Peyer's patch (tissue), 4 donors: Measurements from ENCODE around the gene PTPN14.

Source experiments
- POLR2A ChIP-seq, 2 donors: fragments of 450-650 bp; IDR thresholded peaks; one replicate each; pipeline ENCODE4 v1.5.1; 2017; ENCODE audit warnings: antibody characterized with exemption in 2 of 2, mild to moderate bottlenecking in 2 of 2, moderate library complexity in 2 of 2
- TF ChIP-seq, protein P1 (sequence below), 6 experiments: fragments of 450-650 bp in 4 of 6; fragments of 200-600 bp in 2 of 6; sonication (generic) in 1 of 6; IDR thresholded peaks; one replicate each; pipeline ENCODE4 v1.5.1; 2017 to 2019; ENCODE audit warnings: antibody characterized with exemption in 6 of 6, mild to moderate bottlenecking in 3 of 6, moderate library complexity in 1 of 6

DNA sequence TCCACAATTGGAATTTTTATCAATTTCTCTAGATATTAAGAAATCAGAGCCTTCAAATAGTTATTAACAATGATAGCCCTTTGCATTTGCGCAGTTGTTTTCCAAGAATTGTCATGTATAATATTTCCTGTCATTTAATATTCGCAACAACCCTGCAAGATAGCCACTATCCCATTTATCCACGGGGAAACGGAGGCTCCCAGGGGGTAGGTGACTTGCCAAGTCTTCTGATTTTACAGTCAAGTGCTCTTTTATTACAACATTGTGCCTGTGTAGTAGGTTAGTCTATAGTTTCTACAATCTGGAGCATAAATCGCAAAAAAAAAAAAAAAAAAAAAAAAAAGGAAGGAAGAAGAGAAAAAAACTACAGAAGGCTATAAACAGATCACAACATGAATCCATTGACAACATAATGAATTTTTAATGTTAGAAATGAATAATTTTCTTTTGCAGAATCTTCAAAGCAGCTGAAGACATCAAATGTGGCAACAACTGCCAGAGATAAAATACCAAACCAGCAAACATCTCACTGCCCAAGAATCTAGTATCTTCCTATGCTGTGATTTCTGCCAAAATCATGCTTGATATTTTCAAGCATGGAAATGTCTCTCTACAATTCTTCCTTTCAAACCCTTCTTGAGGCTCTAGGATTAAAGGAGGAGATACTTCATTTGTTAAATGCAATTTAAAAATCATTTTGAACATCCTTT lies 125.5 kb downstream of the PTPN14 start:
- TF ChIP-seq, protein P1, sequence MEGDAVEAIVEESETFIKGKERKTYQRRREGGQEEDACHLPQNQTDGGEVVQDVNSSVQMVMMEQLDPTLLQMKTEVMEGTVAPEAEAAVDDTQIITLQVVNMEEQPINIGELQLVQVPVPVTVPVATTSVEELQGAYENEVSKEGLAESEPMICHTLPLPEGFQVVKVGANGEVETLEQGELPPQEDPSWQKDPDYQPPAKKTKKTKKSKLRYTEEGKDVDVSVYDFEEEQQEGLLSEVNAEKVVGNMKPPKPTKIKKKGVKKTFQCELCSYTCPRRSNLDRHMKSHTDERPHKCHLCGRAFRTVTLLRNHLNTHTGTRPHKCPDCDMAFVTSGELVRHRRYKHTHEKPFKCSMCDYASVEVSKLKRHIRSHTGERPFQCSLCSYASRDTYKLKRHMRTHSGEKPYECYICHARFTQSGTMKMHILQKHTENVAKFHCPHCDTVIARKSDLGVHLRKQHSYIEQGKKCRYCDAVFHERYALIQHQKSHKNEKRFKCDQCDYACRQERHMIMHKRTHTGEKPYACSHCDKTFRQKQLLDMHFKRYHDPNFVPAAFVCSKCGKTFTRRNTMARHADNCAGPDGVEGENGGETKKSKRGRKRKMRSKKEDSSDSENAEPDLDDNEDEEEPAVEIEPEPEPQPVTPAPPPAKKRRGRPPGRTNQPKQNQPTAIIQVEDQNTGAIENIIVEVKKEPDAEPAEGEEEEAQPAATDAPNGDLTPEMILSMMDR (IDR thresholded peaks at IDR 0.05), result no peak
- TF ChIP-seq POLR2A (IDR thresholded peaks at IDR 0.05), result no peak
